ENCODE data around the gene GAA.

Gene GAA

GRCh38 chr17:80116921-80117380 is 15.6 kb downstream of the GAA start:
- no peak for DNase-seq (ENCODE audit: low read depth in 2 of 2)

GRCh38 chr17:80117491-80118401 is 16.4 kb downstream of the GAA start:
- no peak for DNase-seq (ENCODE audit: low read depth in 2 of 2)

GRCh38 chr17:80118601-80119270 is 17.4 kb downstream of the GAA start:
- no peak for DNase-seq (ENCODE audit: low read depth in 2 of 2)

- DNase-seq (ENCODE audit: low read depth in 2 of 2), result no peak
Measured at GRCh38 chr17:80119271-80119791, 17.9 kb downstream of the GAA start.

GRCh38 chr17:80119839-80120238 is 18.5 kb downstream of the GAA start:
- DNase-seq (ENCODE audit: low read depth in 2 of 2), result no peak

GRCh38 chr17:80122026-80122575 is 20.7 kb downstream of the GAA start:
- DNase-seq (ENCODE audit: low read depth in 2 of 2), result no peak

- no peak for DNase-seq (ENCODE audit: low read depth in 2 of 2)
Measured at GRCh38 chr17:80122926-80123505, 21.6 kb downstream of the GAA start.

- DNase-seq (ENCODE audit: low read depth in 2 of 2), result no peak
Measured at GRCh38 chr17:80123791-80124190, 22.4 kb downstream of the GAA start.

- no peak for DNase-seq (ENCODE audit: low read depth in 2 of 2)
Measured at GRCh38 chr17:80124351-80124981, 23.1 kb downstream of the GAA start.

- no peak for DNase-seq (ENCODE audit: low read depth in 2 of 2)
Measured at GRCh38 chr17:80125656-80126448, 24.5 kb downstream of the GAA start.

- DNase-seq (ENCODE audit: low read depth in 2 of 2), result no peak
Measured at GRCh38 chr17:80126449-80126715, 25.0 kb downstream of the GAA start.

- DNase-seq (ENCODE audit: low read depth in 2 of 2), result no peak
Measured at GRCh38 chr17:80129006-80129565, 27.7 kb downstream of the GAA start.

GRCh38 chr17:80130992-80131391 is 29.6 kb downstream of the GAA start:
- DNase-seq (ENCODE audit: low read depth in 2 of 2), result no peak

- no peak for DNase-seq (ENCODE audit: low read depth in 2 of 2)
Measured at GRCh38 chr17:80132906-80133625, 31.7 kb downstream of the GAA start.

- no peak for DNase-seq (ENCODE audit: low read depth in 2 of 2)
Measured at GRCh38 chr17:80133626-80133970, 32.2 kb downstream of the GAA start.

GRCh38 chr17:80137131-80137530 is 35.8 kb downstream of the GAA start:
- DNase-seq (ENCODE audit: low read depth in 2 of 2), result no peak

GRCh38 chr17:80138856-80139426 is 37.6 kb downstream of the GAA start:
- no peak for DNase-seq (ENCODE audit: low read depth in 2 of 2)

- no peak for DNase-seq (ENCODE audit: low read depth in 2 of 2)
Measured at GRCh38 chr17:80141463-80142165, 40.2 kb downstream of the GAA start.

GRCh38 chr17:80142929-80143328 is 41.5 kb downstream of the GAA start:
- no peak for DNase-seq (ENCODE audit: low read depth in 2 of 2)
